HG03571 (cell line): ENCODE results near the gene BZW2.
"Not testable (repeated sequence)": the region's sequence is repeated elsewhere in the genome, so short reads cannot be mapped to it uniquely, and the experiment has no call there.

Experiments used
- ATAC-seq: cut with Tn5 transposase; IDR thresholded peaks from one replicate; pipeline ENCODE4 v1.9.1; 2021; ENCODE audit not compliant: unreplicated experiment

Gene BZW2

DNA sequence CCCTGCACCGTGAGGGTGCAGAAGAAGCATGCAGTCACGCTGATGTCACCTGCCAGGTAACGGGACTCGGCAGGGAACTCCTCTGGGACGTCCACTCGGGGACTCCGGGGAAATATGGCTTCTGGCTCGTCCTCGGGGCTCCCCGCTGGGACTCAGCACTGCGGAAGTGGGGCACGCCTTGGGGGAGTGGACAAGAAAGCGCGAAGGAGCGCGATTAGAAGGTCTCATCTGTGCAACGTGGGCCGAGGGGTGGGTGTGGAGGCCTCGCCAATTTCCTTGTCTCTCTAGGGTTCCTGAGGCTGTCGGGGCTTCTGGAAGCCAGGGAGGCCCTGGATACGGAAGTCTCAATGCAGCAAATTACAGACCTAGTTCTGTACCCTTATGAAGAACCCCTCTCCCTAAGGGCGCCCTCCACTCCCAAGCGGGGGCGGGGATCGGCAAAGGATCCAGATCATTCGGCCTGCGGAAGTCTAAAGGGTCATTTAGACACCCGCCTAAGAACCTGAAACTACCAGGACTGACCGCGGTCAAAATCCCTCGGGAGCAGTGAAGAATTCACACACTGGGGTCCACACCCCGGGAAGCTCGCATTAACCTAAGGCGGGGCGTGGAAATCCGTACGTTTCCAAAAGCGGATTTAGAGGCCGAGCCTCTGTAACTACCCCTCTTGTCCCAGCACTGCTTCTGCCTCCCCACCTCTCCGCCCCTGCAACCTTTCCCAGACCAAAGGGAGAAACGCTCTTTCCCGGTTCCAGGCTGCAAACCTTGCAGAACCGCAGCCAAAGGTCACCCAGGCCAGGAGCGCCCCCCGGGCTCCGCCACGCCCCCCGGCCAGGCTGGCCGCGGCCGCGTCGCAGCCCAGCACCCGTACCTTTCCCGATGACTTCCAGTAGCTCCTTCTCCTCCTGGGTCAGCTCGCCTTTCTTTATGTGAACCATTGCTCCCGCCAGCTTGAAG is 1.1 kb upstream of the BZW2 start:
- peak; percentile 12 for ATAC-seq

DNA sequence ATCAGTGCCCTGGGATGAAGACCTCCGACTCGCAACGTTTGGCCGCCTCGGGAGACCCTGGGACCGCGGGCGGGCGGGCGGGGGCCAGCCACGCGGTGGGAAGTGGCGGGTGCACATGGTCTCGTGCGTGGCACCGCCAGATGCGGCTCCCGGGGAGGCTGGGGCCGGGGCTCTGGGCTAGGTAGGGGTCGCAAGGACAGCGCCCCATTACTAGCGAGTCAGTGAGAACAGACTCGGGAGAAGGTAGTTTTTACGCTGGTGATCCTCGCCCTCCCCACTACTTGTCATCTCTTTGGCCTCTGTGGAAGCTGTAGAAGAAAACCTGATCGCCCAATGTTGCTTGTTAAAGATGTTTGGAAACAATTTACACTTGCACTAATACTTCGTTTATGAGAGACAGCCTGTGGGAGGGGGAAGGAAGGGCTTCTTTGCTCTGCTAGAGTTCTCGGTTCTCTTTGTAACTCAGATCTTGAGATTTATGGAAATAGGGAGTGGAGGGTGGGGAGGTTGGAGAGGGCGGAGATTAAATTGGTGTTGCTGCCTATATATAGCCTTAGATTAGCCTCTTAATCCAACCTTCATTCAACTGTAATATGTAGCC is 591 bp downstream of the BZW2 start:
- ATAC-seq = no peak

DNA sequence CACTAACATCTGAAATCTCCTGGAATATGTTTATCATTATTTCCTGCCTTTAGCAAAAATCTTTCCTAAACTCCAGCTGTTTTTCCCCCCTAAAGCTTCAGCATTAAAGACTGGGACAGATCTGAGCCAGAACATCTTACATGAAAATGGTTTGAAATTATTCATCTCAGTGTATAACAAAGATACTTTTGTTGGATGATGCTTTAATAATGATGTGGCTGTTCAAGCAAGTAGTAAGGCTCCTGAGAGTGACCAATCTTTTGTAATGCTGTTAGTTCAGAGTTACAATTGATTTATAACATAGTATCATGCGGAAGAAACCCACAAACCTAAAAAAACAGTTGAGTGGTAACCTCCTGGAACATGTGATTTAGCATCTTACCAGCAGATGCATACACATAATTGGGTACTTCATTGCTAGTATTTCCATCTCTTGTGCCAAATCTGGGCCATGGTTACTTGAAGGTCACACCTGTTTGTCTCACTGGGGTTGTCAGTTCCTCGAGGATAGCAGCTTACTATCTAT is 1.5 kb downstream of the BZW2 start:
- no peak for ATAC-seq

DNA sequence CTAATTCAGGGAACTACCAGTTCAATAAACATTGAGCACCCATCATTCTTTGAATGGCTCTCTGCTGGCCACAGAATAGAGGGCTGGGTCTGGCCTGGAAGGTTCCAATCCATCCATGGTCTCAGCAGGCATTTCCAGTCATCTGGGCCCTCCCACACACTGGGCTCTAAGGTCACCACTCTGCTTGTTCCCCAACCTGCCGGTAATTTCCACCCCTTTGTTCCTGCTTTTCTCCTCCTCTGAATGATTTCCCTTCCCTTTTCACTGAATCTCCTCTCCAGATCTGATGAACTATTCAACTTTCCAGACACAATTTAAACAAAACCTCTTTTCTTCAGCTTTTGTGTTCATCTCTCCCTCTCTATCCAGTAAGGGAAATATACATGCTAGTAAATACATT is 2.6 kb downstream of the BZW2 start:
- no peak for ATAC-seq

DNA sequence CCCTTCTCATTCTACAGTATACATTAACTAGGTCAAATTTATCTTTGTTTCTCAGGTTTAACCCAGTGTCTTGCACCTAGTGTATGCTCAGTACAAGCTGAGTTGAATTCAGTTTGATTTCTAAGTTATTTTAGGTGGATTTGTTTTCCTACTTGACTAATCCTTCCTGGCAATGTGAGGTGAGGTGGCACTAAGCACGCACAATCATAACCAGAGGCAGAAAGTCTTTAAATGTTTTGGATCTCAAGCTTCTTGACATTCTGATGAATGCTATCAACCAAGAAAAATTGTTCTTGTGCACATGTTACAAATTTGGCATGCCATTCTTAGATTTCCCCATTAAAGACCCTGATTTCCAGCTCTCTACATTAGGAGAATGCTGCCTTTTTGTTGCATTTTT is 3.2 kb downstream of the BZW2 start:
- ATAC-seq = no peak

DNA sequence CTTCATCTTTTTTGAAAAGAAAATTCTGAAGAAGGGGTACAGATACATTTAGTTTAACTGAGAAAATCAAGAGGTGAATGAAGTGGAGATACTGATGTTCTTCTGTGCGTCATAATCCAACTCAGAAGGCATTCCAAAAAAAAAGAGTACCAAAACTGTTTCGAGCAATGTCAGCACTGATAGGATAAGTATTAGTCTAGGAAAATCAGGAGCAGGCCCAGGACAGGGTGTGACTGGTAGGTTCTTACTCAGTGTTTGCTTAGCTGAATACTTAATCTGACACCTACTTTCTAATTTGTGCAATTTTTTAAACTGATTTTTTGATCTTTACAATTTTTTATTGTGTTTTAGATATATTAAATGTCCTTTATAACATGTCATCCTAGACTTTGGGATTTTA is 4.3 kb downstream of the BZW2 start:
- ATAC-seq = no peak

DNA sequence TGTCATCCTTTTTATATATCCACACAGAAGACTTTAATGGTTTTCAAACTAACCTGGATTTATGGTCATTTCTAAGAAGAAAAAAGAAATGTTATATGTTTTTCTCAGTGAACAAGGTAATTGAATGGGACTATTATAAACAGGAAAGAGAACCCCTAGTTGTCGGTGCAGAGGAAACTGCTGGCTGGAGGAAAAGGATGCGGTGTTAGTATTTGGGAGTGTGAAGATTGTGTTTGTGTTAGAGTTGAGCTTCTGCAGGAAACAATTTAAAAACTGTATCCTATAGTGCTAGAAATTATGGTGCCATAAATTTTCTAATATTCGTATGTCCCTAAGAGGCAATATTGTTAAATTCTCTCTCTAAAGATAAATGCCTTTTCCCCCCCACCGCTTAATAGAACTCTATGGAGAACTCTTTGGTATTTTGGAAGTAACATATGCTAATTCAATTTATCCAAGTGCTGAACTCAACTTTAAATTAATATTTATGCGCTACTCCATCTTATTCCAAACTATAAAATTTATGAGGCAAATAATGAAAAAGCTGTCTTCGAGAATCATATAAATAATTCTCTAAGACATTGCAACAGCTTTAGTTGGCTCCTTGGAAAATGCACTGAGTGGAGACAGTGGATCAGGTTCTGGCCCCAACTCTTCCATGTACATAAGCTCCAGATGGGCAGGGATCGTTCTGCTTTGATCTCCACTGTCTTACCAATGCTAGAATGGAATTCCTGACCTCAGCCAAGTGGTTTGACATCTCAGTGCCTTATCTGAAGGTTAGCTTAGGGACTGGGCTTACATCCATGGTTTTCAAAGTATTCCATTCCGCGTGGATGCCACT is 5.6 kb downstream of the BZW2 start:
- ATAC-seq = no peak

DNA sequence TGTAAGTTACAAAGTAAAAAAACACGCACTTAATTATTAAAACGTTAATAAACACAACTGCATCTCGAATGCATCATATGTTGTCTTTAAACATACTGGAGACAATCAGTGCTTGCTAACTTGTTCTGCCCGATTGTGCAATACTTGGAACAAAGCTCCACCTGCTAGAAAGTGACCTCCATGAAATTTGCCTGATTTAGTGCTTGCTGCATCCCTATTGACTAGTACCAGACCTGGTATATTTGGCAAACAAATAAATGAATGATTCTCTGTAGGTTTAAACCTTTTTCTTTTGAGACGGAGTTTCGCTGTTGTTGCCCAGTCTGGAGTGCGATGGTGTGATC is 6.2 kb downstream of the BZW2 start:
- ATAC-seq = no peak

DNA sequence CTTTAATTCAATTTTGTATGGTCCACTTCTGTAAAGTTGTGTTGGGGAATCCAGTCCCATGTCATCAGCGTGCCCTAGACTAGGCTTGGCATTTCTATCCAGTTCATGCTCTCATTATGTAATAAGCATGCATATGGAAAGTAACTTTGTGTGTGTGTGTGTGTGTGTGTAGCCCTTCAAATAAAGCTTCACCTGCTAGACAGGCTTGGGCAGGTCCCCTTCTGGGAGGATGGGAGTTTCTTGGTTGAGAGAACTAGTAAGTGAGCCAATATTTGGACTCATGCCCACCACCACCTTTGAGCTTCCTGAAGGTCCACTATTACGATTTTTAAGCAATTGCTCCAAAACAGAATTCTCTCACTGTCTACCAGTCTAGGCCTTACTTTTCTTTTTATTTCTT is 6.9 kb downstream of the BZW2 start:
- no peak for ATAC-seq

DNA sequence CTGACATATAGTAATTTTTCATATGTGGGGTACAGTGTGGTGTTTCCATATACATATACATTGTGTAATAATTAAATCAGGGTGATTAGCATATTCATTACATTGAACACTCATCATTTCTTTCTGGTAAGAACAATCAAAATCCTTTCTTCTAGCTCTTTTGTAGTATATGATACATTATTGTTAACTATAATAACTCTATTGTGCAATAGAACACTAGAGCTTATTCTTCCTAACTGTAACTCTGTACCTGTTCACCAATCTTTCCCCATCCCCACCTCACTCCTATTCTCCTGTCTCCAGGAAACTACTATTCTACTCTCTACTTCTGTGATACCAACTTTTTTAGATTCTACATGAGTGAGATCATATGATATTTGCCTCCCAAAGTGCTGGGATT is 9.4 kb downstream of the BZW2 start:
- ATAC-seq = no peak

DNA sequence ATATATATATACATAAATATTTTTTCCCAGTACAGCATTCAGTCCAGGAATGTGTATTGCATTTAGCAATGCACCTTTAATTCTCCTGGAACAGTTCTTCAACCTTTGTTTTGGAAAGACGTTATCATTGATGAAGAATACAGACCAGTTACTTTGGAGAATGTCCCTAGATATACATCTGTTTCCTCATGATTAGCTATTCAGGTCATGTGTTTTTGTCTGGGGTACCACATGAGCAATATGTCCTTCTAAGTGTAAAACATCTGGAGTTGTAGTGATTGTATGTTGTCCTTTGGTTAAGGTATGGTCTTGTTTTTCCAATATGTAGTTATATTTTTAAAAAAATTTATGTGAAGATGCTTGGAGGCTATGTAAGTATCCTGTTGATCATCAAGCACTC is 10.2 kb downstream of the BZW2 start:
- no peak for ATAC-seq

DNA sequence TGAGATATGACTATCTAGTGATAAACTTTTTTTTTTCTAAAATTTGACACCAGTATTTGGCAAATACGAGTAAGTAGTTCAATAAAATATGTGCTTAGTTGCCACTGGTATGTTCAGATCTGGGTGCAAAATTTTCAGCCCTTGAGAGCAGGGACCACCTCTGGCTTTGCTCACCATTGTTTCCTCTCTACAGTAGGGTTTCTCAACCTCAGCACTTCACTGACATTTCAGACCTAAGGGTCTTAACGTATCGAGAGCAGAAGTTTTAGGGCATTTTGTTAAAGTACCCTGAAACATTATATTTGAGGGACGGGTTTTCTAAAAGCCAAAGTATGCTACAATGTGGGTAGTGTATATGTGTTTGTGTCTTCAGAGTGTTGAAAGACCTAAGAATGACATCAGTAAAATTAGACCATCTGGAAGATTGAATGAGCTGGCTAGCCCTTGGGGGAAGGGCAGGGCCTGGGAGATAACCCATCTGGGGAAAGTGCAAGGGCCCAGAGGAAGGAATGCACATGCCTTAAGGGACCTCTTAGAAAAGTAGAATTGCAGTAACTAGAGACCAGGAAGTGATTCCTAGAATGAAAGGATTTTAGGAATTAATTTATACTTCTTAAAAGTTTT is 11.8 kb downstream of the BZW2 start:
- ATAC-seq = no peak

DNA sequence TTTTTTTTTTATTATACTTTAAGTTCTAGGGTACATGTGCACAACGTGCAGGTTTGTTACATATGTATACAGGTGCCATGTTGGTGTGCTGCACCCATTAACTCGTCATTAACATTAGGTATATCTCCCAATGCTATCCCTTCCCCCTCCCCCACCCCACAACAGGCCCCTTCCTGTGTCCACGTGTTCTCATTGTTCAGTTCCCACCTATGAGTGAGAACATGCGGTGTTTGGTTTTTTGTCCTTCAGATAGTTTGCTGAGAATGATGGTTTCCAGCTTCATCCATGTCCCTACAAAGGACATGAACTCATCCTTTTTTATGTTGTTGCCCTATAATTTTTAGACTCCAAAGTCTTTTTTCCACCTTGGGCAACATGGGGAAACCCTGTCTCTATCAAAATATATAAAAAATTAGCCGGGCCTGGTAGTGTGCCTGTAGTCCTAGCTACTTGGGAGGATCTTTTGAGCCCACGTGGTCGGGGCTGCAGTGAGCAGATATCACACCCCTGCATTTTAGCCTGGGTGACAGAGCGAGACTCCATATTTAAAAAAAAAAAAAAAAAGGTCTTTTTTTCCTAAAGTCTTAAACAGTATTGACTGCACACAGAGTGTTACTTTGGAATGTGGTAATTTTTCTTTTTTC is 14.0 kb downstream of the BZW2 start:
- not testable (repeated sequence) for ATAC-seq

DNA sequence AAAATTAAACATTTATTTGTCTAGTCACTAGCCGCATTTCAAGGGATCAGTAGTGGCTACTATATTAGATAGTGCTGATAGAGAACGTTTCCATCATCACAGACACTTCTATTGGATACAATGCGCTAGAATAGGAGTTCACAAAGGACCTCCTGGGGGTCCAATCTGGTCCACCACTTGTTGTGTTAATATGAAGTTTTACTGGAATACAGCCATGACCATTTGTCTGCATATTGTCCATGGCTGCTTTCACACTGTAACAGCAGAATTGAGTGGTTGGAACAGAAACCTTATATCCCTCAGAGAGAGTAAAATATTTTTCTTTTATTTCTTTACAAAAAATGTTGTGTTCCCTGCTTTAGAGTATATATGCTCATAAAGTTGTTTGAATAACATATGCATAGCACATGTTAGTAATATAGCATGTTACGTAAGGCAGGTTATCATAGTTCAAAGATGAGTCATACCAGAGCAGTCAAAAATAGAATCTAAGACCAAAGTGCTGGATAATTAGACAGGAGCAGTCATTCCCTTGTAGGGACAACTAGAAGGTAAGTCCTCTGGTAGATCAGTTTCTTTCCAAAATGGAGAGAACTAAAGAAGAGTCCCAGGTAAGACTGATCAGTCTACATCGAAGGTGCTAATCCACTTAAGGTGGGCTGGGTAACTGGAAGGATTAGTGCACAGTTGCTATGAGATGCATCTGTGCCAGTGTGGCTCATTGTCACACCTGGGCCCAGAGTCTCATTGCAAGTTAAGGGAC is 14.9 kb downstream of the BZW2 start:
- no peak for ATAC-seq

DNA sequence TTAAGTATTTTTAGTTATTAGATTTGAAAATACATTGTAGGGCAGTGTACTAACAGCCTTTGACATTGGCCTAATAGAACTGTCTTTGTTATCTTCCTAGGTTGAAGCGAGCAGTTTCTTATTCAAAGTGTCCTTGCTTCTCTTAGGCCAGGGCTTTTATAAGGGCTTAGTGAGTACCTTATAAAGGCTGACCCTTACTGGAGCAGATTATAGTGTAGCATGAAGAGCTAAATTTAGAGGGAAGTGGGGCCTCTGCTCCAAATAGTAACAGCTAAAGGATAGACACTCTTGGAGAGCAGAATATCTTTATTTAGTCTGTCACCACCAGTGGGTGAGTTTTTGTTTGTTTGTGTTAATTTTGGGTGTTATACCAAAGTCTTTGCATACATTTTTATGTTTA is 15.9 kb downstream of the BZW2 start:
- ATAC-seq = no peak

DNA sequence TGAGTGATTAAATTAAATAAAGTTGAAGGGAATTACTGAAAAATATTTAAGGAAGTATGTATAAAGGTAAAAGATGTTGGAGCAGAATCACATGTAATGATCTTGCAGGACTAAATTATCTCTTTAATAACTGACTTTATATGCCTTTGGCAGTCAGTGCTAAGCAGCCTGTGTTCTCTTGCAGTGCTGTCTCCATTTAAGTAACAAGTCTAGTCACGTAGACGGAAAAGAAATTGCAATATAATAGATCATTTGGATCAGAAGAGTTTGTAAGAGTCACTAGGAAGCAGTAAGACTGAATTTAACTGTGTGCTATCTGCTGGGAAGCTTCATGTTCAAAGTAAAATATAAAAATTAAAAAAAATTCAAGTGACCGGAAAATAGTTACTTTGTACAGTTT is 21.4 kb downstream of the BZW2 start:
- ATAC-seq = no peak

DNA sequence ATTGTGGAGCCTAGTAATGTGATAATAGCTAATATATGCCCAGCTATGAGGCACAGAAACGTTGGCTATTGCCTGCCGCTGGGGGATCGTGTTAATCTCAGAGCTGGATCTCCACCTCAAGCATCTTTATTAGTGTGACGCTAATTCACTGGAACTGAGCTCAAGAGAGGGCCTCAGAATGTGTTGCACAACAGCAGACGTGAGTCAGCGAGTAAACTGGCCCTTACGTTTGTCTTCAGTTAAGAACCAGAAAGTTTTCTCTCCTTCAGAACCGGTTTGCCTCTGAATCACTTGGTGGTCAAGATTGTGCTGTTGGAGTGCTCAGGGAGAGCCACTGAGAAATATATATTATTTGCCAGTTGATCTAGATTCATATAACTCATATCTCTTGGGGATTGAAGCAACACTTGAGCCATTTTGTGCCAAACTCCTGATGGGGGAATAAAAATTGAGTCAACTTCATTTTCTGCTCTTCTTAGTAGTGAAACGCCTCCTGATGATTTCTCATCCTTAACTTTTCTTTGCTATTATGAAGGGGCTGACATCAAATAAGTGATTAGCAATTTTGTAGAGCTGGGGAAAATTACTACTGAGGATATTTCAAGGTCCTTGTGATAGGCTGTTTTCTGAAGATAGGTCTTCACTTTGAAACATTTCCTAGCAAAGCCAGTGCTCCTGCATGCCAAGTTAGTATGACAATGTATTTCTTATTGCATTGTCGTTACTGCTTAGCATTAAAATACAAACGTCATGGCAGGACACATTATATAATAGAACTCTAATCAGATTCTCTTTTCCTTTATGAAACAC is 22.3 kb downstream of the BZW2 start:
- ATAC-seq = no peak

DNA sequence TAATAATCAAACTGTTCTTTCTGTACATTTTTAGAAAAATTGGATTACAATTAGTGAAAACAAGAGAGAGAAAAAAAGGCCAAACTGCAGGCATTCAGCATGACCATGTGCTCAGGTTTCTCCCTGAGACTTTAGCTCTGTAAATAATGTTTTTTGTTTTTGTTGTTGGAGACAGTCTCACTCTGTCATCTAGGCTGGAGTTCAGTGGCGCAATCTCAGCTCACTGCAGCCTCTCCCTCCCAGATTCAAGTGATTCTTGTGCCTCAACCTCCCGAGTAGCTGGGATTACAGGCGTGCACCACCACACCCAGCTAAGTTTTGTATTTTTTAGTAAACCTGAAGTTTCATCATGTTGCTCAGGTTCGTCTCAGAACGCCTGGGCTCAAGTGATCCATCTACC is 23.0 kb downstream of the BZW2 start:
- no peak for ATAC-seq

DNA sequence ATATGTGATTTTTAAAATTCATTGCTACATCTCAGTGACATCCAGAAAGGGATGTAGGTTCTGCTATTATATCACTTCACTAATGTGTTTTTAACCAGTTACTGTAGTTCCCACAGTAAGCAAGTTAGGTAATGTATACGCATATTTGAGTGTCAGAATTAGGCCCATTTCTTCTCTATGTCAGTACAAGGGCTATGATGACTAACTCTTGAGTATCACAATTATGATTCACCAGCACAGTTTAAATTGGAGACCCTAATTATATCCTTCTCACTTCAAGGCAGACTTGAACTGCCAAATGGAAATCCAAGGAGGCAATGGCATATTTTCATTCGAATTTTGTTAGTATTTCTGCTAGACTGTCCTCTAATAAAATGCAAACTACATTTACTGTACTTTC is 23.6 kb downstream of the BZW2 start:
- no peak for ATAC-seq
